GM12891 (cell line): ENCODE measurements around the gene CUBN.

Experiments used
- POLR2A ChIP-seq: IDR thresholded peaks from 2 replicates; pipeline ENCODE4 v1.6.1; 2011; ENCODE audit warnings: low read depth, low read length, control low read depth
- POLR2AphosphoS5 ChIP-seq: IDR thresholded peaks from 2 replicates; pipeline ENCODE4 v1.6.1; 2011; ENCODE audit warnings: low read depth, low read length, control low read depth
- TAF1 ChIP-seq: IDR thresholded peaks from 2 replicates; pipeline ENCODE4 v1.6.1; 2011; ENCODE audit warnings: low read depth, low read length, control low read depth

DNA sequence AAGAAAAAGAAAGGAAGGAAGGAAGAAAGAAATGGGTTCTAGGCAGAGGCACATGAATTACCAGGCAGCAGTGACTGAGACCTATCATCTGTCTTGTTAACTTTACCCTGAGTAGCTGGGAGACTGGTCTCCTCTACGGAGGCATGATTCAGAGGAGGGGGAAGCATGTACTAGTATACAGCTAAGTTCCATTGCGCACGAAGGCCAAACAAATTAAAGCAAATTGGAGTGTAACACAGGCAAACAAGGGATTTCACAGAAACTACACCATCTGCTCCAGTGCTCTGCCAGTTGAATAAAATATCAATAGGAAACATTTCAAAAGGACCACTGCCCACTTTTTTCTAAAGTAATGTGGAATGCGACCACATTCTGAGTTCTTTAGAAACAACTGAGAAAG, 246.5 kb downstream of the CUBN start:
- no peak for TF ChIP-seq POLR2A
- no peak for TF ChIP-seq POLR2AphosphoS5
- no peak for TF ChIP-seq TAF1
